Measurements from ENCODE around the gene SCLY. TPM values are rescaled to one million over a fixed set of nuclear protein-coding genes. Genes with fewer than 3 reads are reported as not detected.

Gene SCLY
- total and polyA plus RNA-seq, 2 of the 8 experiments (the other 6 are each of a cell fraction or from before 2014, with no cell fraction given) = 79.0 to 79.5 TPM

GRCh38 chr2:238067939-238068338 lies 7.1 kb downstream of the SCLY start:
- no peak overlapping the region for H3K56ac ChIP-seq (replicated peaks; ENCODE audit: insufficient read length, low read depth, low read length)
- 85% methylated on average over 7 of the region's 7 CpGs; no CpG with 5 or more reads in 1 of the 2 experiments for WGBS, 2 experiments (ENCODE audit: extremely low coverage in 1 of 2, insufficient coverage in 1 of 2, insufficient read length in 1 of 2, insufficient replicate concordance in 2 of 2, low coverage in 1 of 2, low lambda C conversion rate in 2 of 2, missing lambda C conversion rate in 1 of 2)
- POLR2A ChIA-PET (ENCODE audit: partially characterized antibody) = interaction anchor here (1.0 to 2.0 kb wide), 3 partner anchors 10 to 79 kb away, joined by 3 to 7 read pairs (median 4); no protein-coding TSS in a partner anchor
- no peak overlapping the region for H3K9ac ChIP-seq (replicated peaks in 1 of 4; ENCODE audit: extremely low read depth in 1 of 4, low read depth in 3 of 4, low read length in 3 of 4)
- no peak overlapping the region for H3K4me2 ChIP-seq (ENCODE audit: insufficient read depth in 1 of 2, low read depth in 2 of 2, low read length in 2 of 2)
- no peak overlapping the region for H3K4ac ChIP-seq (replicated peaks; ENCODE audit: insufficient read length, low read depth, low read length)
- DNase-seq (ENCODE audit: low read depth in 1 of 2, low spot score in 2 of 2) = no peak
- H2AFZ ChIP-seq (ENCODE audit: low read length) = no peak overlapping the region
- H2BK15ac ChIP-seq (ENCODE audit: low read length) = no peak overlapping the region
- H2BK5ac ChIP-seq (ENCODE audit: low read depth, low read length) = no peak overlapping the region
- no peak overlapping the region for H4K91ac ChIP-seq (replicated peaks; ENCODE audit: insufficient read length, low read length)
- peaks cover 5 to 56% of the 10 kb centered on the region in 2 experiments; a peak in 3 of 4 replicates for H3K79me2 ChIP-seq (ENCODE audit: control insufficient read depth in 1 of 2, insufficient read depth in 2 of 2, low read length in 2 of 2)
- FAIRE-seq = no peak
- H2AK5ac ChIP-seq (ENCODE audit: low read depth, low read length) = no peak overlapping the region
- H3K18ac ChIP-seq (ENCODE audit: extremely low read depth, low read length) = no peak overlapping the region
- H2BK120ac ChIP-seq (replicated peaks; ENCODE audit: low read depth, low read length) = no peak overlapping the region
- CTCF ChIA-PET (ENCODE audit: partially characterized antibody) = no interaction called here
- no peaks in the 10 kb centered on the region for H3K27me3 ChIP-seq (replicated peaks in 1 of 4; ENCODE audit: control insufficient read depth in 3 of 4, extremely low read depth in 1 of 4, insufficient read depth in 3 of 4, low read length in 3 of 4)
- no peak overlapping the region for H2BK12ac ChIP-seq (ENCODE audit: low read depth, low read length)
- no peaks in the 10 kb centered on the region for H3K23me2 ChIP-seq (ENCODE audit: low read depth, low read length)
- peaks cover 0 to 3% (median 0%) of the 10 kb centered on the region in 4 experiments; a peak in 2 of 7 replicates for H3K4me1 ChIP-seq (replicated peaks in 1 of 4; ENCODE audit: control insufficient read depth in 3 of 4, insufficient read depth in 4 of 4, low read length in 3 of 4)
- H3K14ac ChIP-seq (ENCODE audit: insufficient read length) = no peak overlapping the region
- H3K79me1 ChIP-seq (ENCODE audit: low read depth, low read length) = peaks cover 2% of the 10 kb centered on the region; the same call in 1 of the 2 replicates
- H3K9me3 ChIP-seq (ENCODE audit: insufficient read depth in 2 of 2, low read depth in 1 of 2, low read length in 1 of 2) = no peaks in the 10 kb centered on the region
- no peak overlapping the region for H3K27ac ChIP-seq (ENCODE audit: low read depth, low read length)
- no peak overlapping the region for H3K23ac ChIP-seq (ENCODE audit: insufficient read length)
- no peak overlapping the region for H3K4me3 ChIP-seq (ENCODE audit: extremely low read depth in 1 of 4, insufficient read depth in 2 of 4, low read depth in 3 of 4, low read length in 4 of 4)
- no peak overlapping the region for H4K5ac ChIP-seq (ENCODE audit: insufficient read length, low read depth, low read length)
- H2BK20ac ChIP-seq (ENCODE audit: low read length) = no peak overlapping the region
- peaks cover 4 to 9% of the 10 kb centered on the region in 2 experiments for H4K20me1 ChIP-seq (replicated peaks in 1 of 2; ENCODE audit: control insufficient read depth in 1 of 2, insufficient read depth in 2 of 2, low read length in 2 of 2)
- no peak for TF ChIP-seq POU5F1 (IDR thresholded peaks at IDR 0.05; ENCODE audit: low read depth, low read length)
- H4K8ac ChIP-seq (ENCODE audit: extremely low read depth, insufficient read depth, low read length) = no peak overlapping the region
- H3K36me3 ChIP-seq (ENCODE audit: control insufficient read depth in 2 of 4, insufficient read depth in 4 of 4, low read length in 3 of 4) = peaks cover 19 to 83% (median 54%) of the 10 kb centered on the region in 4 experiments
